ENCODE results near the gene NCKAP5L.

DNA sequence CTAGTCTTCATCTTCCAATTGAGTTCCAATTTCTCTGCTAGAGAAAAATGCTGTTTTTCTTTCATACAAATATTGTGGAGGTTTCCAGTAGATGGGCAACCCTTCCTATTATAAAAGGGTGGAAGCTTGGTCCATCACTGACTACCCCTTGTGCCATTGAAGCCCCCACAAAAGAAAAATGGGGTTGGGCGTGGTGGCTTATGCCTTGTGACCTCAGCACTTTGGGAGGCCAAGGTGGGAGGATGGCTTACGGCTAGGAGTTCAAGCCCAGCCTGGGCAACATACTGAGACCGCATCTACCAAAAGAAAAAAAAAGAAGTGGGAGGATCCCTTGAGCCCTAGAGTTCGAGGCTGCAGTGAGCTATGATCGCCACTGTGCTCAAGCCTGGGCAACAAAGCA lies 22.8 kb downstream of the NCKAP5L start:
- TF ChIP-seq EZH2 (optimal IDR thresholded peaks at IDR 0.05; ENCODE audit: low read depth, low read length), result no peak
- TF ChIP-seq, protein P1, sequence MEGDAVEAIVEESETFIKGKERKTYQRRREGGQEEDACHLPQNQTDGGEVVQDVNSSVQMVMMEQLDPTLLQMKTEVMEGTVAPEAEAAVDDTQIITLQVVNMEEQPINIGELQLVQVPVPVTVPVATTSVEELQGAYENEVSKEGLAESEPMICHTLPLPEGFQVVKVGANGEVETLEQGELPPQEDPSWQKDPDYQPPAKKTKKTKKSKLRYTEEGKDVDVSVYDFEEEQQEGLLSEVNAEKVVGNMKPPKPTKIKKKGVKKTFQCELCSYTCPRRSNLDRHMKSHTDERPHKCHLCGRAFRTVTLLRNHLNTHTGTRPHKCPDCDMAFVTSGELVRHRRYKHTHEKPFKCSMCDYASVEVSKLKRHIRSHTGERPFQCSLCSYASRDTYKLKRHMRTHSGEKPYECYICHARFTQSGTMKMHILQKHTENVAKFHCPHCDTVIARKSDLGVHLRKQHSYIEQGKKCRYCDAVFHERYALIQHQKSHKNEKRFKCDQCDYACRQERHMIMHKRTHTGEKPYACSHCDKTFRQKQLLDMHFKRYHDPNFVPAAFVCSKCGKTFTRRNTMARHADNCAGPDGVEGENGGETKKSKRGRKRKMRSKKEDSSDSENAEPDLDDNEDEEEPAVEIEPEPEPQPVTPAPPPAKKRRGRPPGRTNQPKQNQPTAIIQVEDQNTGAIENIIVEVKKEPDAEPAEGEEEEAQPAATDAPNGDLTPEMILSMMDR (IDR thresholded peaks at IDR 0.05; ENCODE audit: low read length), result no peak

All from MM.1S (cell line).